GM12875 (cell line): ENCODE measurements around the gene CEACAM6.

ENCODE experiments used
- H3K4me3 ChIP-seq: one replicate; pipeline ENCODE4 v1.5.1; 2011; ENCODE audit warnings: low read depth, low read length, control low read depth
- TF ChIP-seq, protein P1 (sequence below): IDR thresholded peaks from 2 replicates; pipeline ENCODE4 v1.5.1; 2011; ENCODE audit warnings: low read depth, mild to moderate bottlenecking, control low read depth, inconsistent platforms, low read length, moderate library complexity, borderline replicate concordance; ENCODE audit not compliant: insufficient read depth

The CEACAM6 gene

DNA sequence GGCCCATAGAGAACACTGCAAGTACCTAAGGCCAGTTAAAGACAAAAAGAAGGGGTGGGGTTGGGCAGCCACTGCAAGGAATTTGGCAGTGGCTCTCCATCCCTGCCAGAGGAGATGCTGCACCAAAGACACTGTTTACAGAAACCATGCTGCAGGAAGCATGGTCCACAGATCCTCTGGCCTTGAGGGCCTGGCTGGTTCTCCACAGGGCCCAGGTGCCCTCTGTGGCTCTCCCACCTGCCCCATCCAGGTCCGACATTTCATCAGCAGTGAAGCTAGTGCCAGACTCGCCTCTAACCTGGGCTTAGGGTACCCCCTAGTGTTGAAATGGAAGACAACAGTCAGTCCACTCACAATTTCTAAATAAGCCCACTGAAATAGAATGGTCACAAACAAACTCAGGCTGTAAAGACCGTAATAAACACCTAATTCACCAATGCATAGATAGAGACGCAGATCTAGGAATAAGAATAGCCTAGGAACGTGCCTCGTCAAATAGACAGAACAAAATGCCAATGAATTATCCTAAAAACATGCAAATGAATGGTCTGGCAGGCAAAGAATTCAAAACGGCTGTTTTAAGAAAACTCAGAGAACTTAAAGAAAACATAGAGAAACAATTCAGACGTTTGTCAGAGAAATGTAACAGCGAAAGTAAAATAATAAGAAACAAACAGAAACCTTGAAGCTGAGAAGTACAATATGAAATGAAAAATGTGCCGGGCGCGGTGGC, 65.8 kb downstream of the CEACAM6 start:
- TF ChIP-seq, protein P1, sequence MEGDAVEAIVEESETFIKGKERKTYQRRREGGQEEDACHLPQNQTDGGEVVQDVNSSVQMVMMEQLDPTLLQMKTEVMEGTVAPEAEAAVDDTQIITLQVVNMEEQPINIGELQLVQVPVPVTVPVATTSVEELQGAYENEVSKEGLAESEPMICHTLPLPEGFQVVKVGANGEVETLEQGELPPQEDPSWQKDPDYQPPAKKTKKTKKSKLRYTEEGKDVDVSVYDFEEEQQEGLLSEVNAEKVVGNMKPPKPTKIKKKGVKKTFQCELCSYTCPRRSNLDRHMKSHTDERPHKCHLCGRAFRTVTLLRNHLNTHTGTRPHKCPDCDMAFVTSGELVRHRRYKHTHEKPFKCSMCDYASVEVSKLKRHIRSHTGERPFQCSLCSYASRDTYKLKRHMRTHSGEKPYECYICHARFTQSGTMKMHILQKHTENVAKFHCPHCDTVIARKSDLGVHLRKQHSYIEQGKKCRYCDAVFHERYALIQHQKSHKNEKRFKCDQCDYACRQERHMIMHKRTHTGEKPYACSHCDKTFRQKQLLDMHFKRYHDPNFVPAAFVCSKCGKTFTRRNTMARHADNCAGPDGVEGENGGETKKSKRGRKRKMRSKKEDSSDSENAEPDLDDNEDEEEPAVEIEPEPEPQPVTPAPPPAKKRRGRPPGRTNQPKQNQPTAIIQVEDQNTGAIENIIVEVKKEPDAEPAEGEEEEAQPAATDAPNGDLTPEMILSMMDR, result peak; percentile 67
- H3K4me3 ChIP-seq, result no peak overlapping the region
